GM21737 (cell line): Measurements from ENCODE around the gene CXCL12.

Experiments used
- ATAC-seq: cut with Tn5 transposase; IDR thresholded peaks from one replicate; pipeline ENCODE4 v1.9.1; 2021; ENCODE audit warnings: mild to moderate bottlenecking, moderate library complexity; ENCODE audit not compliant: unreplicated experiment

Gene CXCL12

GRCh38 chr10:44399659-44400451, 15.0 kb upstream of the CXCL12 start:
- no peak for ATAC-seq

- ATAC-seq = no peak
Measured at GRCh38 chr10:44398747-44399658, 14.1 kb upstream of the CXCL12 start.

GRCh38 chr10:44398271-44398670, 13.4 kb upstream of the CXCL12 start:
- no peak for ATAC-seq

- ATAC-seq = no peak
Measured at GRCh38 chr10:44397476-44398225, 12.8 kb upstream of the CXCL12 start.

GRCh38 chr10:44396671-44397191, 11.8 kb upstream of the CXCL12 start:
- no peak for ATAC-seq

GRCh38 chr10:44395902-44396670, 11.2 kb upstream of the CXCL12 start:
- ATAC-seq = no peak

GRCh38 chr10:44395396-44395795, 10.5 kb upstream of the CXCL12 start:
- no peak for ATAC-seq

- no peak for ATAC-seq
Measured at GRCh38 chr10:44394696-44395381, 9.9 kb upstream of the CXCL12 start.

- no peak for ATAC-seq
Measured at GRCh38 chr10:44393834-44394547, 9.1 kb upstream of the CXCL12 start.

GRCh38 chr10:44393051-44393630, 8.2 kb upstream of the CXCL12 start:
- no peak for ATAC-seq

GRCh38 chr10:44392420-44392819, 7.5 kb upstream of the CXCL12 start:
- no peak for ATAC-seq

GRCh38 chr10:44391981-44392380, 7.1 kb upstream of the CXCL12 start:
- ATAC-seq = no peak

GRCh38 chr10:44390585-44391072, 5.7 kb upstream of the CXCL12 start:
- no peak for ATAC-seq

GRCh38 chr10:44389556-44389955, 4.7 kb upstream of the CXCL12 start:
- ATAC-seq = no peak

- no peak for ATAC-seq
Measured at GRCh38 chr10:44389150-44389549, 4.3 kb upstream of the CXCL12 start.

- no peak for ATAC-seq
Measured at GRCh38 chr10:44388641-44389040, 3.7 kb upstream of the CXCL12 start.

- ATAC-seq = no peak
Measured at GRCh38 chr10:44387853-44388251, 3.0 kb upstream of the CXCL12 start.

- ATAC-seq = no peak
Measured at GRCh38 chr10:44386546-44387052, 1.7 kb upstream of the CXCL12 start.
